HCT116 (cell line): ENCODE results near the gene SNF8. TPM values are rescaled to one million over a fixed set of nuclear protein-coding genes. Genes with fewer than 3 reads are reported as not detected.

Source experiments
- ATAC-seq: fragments of 200-7000 bp; cut with Tn5 transposase; 2 replicates; pipeline ENCODE4 v1.9.1; 2020; ENCODE audit warnings: mild to moderate bottlenecking, moderate library complexity
- BruUV-seq: library from RNA; stranded (reverse); fragments of 400-500 nt; replicated peaks from 2 replicates; lab custom pipeline; 2021; lab: Mats Ljungman, UMichigan
- CTCF ChIA-PET: fragments of 300-600 bp; sonication (Branson Sonifier 250); formaldehyde crosslinking; loops from one replicate; lab custom pipeline; 2021; ENCODE audit warnings: antibody characterized with exemption; lab: Charles Lee
- POLR2A ChIA-PET: fragments of 300-600, 350-600 bp; sonication (Branson Sonifier 250); formaldehyde crosslinking; loops from one replicate; lab custom pipeline; 2021; ENCODE audit warnings: antibody characterized with exemption; lab: Charles Lee
- RAD21 ChIA-PET, 2 experiments: fragments of 300-600 bp; sonication (Branson Sonifier 250); formaldehyde crosslinking; loops; one replicate each; lab custom pipeline; 2023; ENCODE audit warnings: low total read pairs in 2 of 2; ENCODE audit not compliant: uncharacterized antibody in 2 of 2, unreplicated experiment in 2 of 2, low non-redundant PET in 1 of 2; lab: Charles Lee
- DNase-seq: peaks from one replicate; pipeline ENCODE4 v3.0.0-alpha.2; 2010; ENCODE audit warnings: low read depth, low spot score
- H2AFZ ChIP-seq: fragments of 200-600 bp; shearing (Covaris generic), sonication (generic); 2 replicates; pipeline ENCODE4 v1.6.1; 2017; ENCODE audit warnings: low read depth, mixed run types, mixed read lengths, antibody characterized with exemption, low read length; ENCODE audit not compliant: poor library complexity, severe bottlenecking
- H3K27ac ChIP-seq: 2 replicates; pipeline ENCODE4 v1.5.1; 2012; ENCODE audit warnings: low read depth, low read length
- H3K27me3 ChIP-seq: fragments of 200-600 bp; sonication (generic); 2 replicates; pipeline ENCODE4 v1.6.1; 2016; ENCODE audit warnings: mixed run types, low read length, mixed read lengths; ENCODE audit not compliant: insufficient read depth
- H3K36me3 ChIP-seq, 2 experiments: fragments of 200-500 bp in 1 of 2; fragments of 200-600 bp in 1 of 2; sonication (Bioruptor generic) in 1 of 2; sonication (generic) in 1 of 2; 2 replicates each; pipeline versions ENCODE4 v1.5.1 to v1.6.1; 2014 to 2016; ENCODE audit warnings: low read length in 2 of 2, inconsistent platforms in 1 of 2, mixed read lengths in 1 of 2, mixed run types in 1 of 2; ENCODE audit not compliant: insufficient read depth in 2 of 2, control insufficient read depth in 1 of 2
- H3K4me1 ChIP-seq, 2 experiments: fragments of 200-600 bp in 1 of 2; sonication (generic) in 1 of 2; 2 replicates each; pipeline versions ENCODE4 v1.5.1 to v1.6.1; 2012 to 2017; ENCODE audit warnings: low read length in 2 of 2, inconsistent platforms in 1 of 2, mild to moderate bottlenecking in 1 of 2, mixed read lengths in 1 of 2, mixed run types in 1 of 2, moderate library complexity in 1 of 2; ENCODE audit not compliant: insufficient read depth in 2 of 2, control insufficient read depth in 1 of 2
- H3K4me2 ChIP-seq: fragments of 200-600 bp; sonication (generic); 2 replicates; pipeline ENCODE4 v1.6.1; 2017; ENCODE audit warnings: mixed run types, low read length, mixed read lengths
- H3K4me3 ChIP-seq, 2 experiments: fragments of 200-600 bp in 1 of 2; sonication (generic) in 1 of 2; replicated peaks in 1 of 2; 2 replicates each; pipeline ENCODE4 v1.5.1; 2011 to 2016; ENCODE audit warnings: low read length in 2 of 2, control low read depth in 1 of 2, low read depth in 1 of 2, mild to moderate bottlenecking in 1 of 2, mixed read lengths in 1 of 2, mixed run types in 1 of 2
- H3K79me2 ChIP-seq: fragments of 200-600 bp; sonication (generic); 2 replicates; pipeline ENCODE4 v1.6.1; 2017; ENCODE audit warnings: mild to moderate bottlenecking, mixed run types, low read length, moderate library complexity, mixed read lengths; ENCODE audit not compliant: insufficient read depth
- H3K9ac ChIP-seq: fragments of 200-600 bp; sonication (generic); 2 replicates; pipeline ENCODE4 v1.6.1; 2016; ENCODE audit warnings: low read length, mixed read lengths
- H3K9me2 ChIP-seq: fragments of 200-600 bp; sonication (generic), shearing (Covaris generic); 2 replicates; pipeline ENCODE4 v1.6.1; 2017; ENCODE audit warnings: mixed run types, mild to moderate bottlenecking, moderate library complexity; ENCODE audit not compliant: insufficient read depth
- H3K9me3 ChIP-seq, 2 experiments: fragments of 200-500 bp in 1 of 2; fragments of 200-600 bp in 1 of 2; sonication (Bioruptor generic) in 1 of 2; sonication (generic) in 1 of 2; 2 replicates each; pipeline ENCODE4 v1.6.1; 2014 to 2017; ENCODE audit warnings: low read length in 2 of 2, mixed read lengths in 2 of 2, inconsistent platforms in 1 of 2, low read depth in 1 of 2, mild to moderate bottlenecking in 1 of 2, mixed run types in 1 of 2, moderate library complexity in 1 of 2; ENCODE audit not compliant: control insufficient read depth in 1 of 2, insufficient read depth in 1 of 2
- H4K20me1 ChIP-seq: fragments of 200-600 bp; sonication (generic), shearing (Covaris generic); 2 replicates; pipeline ENCODE4 v1.6.1; 2017; ENCODE audit warnings: mixed run types, mild to moderate bottlenecking, moderate library complexity; ENCODE audit not compliant: insufficient read depth
- CBX3 ChIP-seq: IDR thresholded peaks from 2 replicates; pipeline ENCODE4 v1.6.1; 2012; ENCODE audit warnings: low read depth
- CEBPB ChIP-seq: IDR thresholded peaks from 2 replicates; pipeline ENCODE4 v1.6.1; 2012; ENCODE audit warnings: low read depth
- EGR1 ChIP-seq: IDR thresholded peaks from 2 replicates; pipeline ENCODE4 v1.6.1; 2012; ENCODE audit warnings: low read depth
- EZH2phosphoT487 ChIP-seq: fragments of 200-600 bp; IDR thresholded peaks from 2 replicates; pipeline ENCODE4 v1.6.1; 2018; ENCODE audit warnings: antibody characterized with exemption, borderline replicate concordance
- FOSL1 ChIP-seq: IDR thresholded peaks from 2 replicates; pipeline ENCODE4 v1.6.1; 2012; ENCODE audit warnings: low read depth
- JUND ChIP-seq: IDR thresholded peaks from 2 replicates; pipeline ENCODE4 v1.6.1; 2012
- POLR2AphosphoS5 ChIP-seq: IDR thresholded peaks from 2 replicates; pipeline ENCODE4 v1.6.1; 2011; ENCODE audit warnings: mild to moderate bottlenecking, low read depth, low read length, moderate library complexity
- RAD21 ChIP-seq: IDR thresholded peaks from 2 replicates; pipeline ENCODE4 v1.6.1; 2012; ENCODE audit warnings: low read depth, mild to moderate bottlenecking
- SIN3A ChIP-seq: IDR thresholded peaks from 2 replicates; pipeline ENCODE4 v1.6.1; 2012; ENCODE audit warnings: low read depth
- SP1 ChIP-seq: IDR thresholded peaks from 2 replicates; pipeline ENCODE4 v1.6.1; 2012; ENCODE audit warnings: low read depth
- TCF7L2 ChIP-seq: IDR thresholded peaks from 2 replicates; pipeline ENCODE4 v1.7.0; 2011; ENCODE audit warnings: borderline replicate concordance, inconsistent platforms; ENCODE audit not compliant: insufficient read depth, insufficient read length; ENCODE audit errors: extremely low read depth
- ZNF274 ChIP-seq: fragments of 200-500 bp; sonication (Bioruptor generic); IDR thresholded peaks from 2 replicates; pipeline ENCODE4 v1.6.1; 2014; ENCODE audit warnings: mild to moderate bottlenecking, low read depth, low read length, inconsistent platforms
- intact Hi-C: fragments of 100-400 bp; cut with micrococcal nuclease; formaldehyde crosslinking; loops from 2 replicates; pipeline ENCODE4 v1.10.0; 2022
- total RNA-seq: library from RNA; stranded (reverse); gene quantifications from one replicate; pipeline ENCODE4 v1.2.1, GENCODE V29; 2021; ENCODE audit not compliant: unreplicated experiment
- TF ChIP-seq, protein P1 (sequence below): IDR thresholded peaks from 2 replicates; pipeline ENCODE4 v1.6.1; 2012
- TF ChIP-seq, protein P2 (sequence below): IDR thresholded peaks from 2 replicates; pipeline ENCODE4 v1.6.1; 2012
- TF ChIP-seq, protein P3 (sequence below), 3 experiments: fragments of 200-600 bp in 1 of 3; sonication (generic) in 1 of 3; IDR thresholded peaks in 2 of 3; conservative IDR thresholded peaks in 1 of 3; 2 replicates each; pipeline ENCODE4 v1.5.1; 2012 to 2017; ENCODE audit warnings: low read depth in 2 of 3, low read length in 2 of 3, antibody characterized with exemption in 1 of 3, borderline replicate concordance in 1 of 3, control low read depth in 1 of 3, mild to moderate bottlenecking in 1 of 3, mixed read lengths in 1 of 3, mixed run types in 1 of 3, moderate library complexity in 1 of 3; ENCODE audit not compliant: insufficient read depth in 1 of 3
- TF ChIP-seq, protein P4 (sequence below): IDR thresholded peaks from 2 replicates; pipeline ENCODE4 v1.6.1; 2011; ENCODE audit warnings: mild to moderate bottlenecking, low read length, moderate library complexity; ENCODE audit not compliant: insufficient replicate concordance; ENCODE audit errors: extremely low read depth
- TF ChIP-seq, protein P5 (sequence below): IDR thresholded peaks from 2 replicates; pipeline ENCODE4 v1.6.1; 2012; ENCODE audit warnings: low read depth

SNF8 gene
- total RNA-seq, 1 experiment from 2014 or later: 178 TPM

DNA sequence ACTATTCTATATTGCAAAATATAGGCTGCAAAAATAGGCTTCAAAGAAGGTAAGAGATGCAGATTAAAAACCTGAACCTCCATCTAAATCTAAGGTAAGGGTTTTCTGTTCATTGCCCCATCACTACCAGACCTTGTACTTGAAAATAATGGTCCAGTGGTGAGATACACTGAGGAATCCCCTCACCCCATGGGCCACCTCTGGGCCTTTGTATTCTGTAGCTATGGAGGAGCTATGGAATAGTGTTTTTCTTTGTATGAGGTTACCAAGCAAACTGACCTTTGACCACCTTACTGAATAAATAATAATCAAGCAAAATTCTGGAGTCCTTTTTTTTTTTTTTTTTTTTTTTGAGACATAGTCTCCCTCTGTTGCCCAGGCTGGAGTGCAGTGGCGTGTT, 41.2 kb downstream of the SNF8 start:
- H3K4me1 ChIP-seq: peaks cover 6 to 9% of the 10 kb centered on the region in 2 experiments; a peak in 2 of 4 replicates
- H3K27ac ChIP-seq: no peak overlapping the region
- ATAC-seq (no peak), DNase-seq (no peak)
- intact Hi-C loops: no loop called here
- H3K4me2 ChIP-seq: no peak overlapping the region
- no peaks in the 10 kb centered on the region for H3K9me2 ChIP-seq
- no peak overlapping the region for H3K9ac ChIP-seq
- POLR2A ChIA-PET: interaction anchor here (0.7 to 2.1 kb wide), 3 partner anchors 9 to 213 kb away, joined by 3 to 8 read pairs (median 4); partner anchors contain the start of gene ATP5MC1
- H3K79me2 ChIP-seq: no peaks in the 10 kb centered on the region
- no peaks in the 10 kb centered on the region for H3K9me3 ChIP-seq
- H3K27me3 ChIP-seq: no peaks in the 10 kb centered on the region
- CTCF ChIA-PET: interaction anchor here (0.8 to 1.1 kb wide), 2 partner anchors 19 kb away, joined by 3 to 4 read pairs; no protein-coding TSS in a partner anchor
- peaks cover 0 to 2% of the 10 kb centered on the region in 2 experiments; a peak in 1 of 4 replicates for H3K36me3 ChIP-seq
- TF ChIP-seq EZH2phosphoT487 (no peak), TCF7L2 (no peak), EGR1 (no peak), FOSL1 (no peak), RAD21 (no peak), POLR2AphosphoS5 (no peak), CBX3 (no peak), CEBPB (no peak), SP1 (no peak), ZNF274 (no peak), JUND (no peak), SIN3A (no peak)
- TF ChIP-seq, protein P1, sequence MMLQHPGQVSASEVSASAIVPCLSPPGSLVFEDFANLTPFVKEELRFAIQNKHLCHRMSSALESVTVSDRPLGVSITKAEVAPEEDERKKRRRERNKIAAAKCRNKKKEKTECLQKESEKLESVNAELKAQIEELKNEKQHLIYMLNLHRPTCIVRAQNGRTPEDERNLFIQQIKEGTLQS: no peak
- TF ChIP-seq, protein P2, sequence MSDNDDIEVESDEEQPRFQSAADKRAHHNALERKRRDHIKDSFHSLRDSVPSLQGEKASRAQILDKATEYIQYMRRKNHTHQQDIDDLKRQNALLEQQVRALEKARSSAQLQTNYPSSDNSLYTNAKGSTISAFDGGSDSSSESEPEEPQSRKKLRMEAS: no peak
- TF ChIP-seq, protein P3, sequence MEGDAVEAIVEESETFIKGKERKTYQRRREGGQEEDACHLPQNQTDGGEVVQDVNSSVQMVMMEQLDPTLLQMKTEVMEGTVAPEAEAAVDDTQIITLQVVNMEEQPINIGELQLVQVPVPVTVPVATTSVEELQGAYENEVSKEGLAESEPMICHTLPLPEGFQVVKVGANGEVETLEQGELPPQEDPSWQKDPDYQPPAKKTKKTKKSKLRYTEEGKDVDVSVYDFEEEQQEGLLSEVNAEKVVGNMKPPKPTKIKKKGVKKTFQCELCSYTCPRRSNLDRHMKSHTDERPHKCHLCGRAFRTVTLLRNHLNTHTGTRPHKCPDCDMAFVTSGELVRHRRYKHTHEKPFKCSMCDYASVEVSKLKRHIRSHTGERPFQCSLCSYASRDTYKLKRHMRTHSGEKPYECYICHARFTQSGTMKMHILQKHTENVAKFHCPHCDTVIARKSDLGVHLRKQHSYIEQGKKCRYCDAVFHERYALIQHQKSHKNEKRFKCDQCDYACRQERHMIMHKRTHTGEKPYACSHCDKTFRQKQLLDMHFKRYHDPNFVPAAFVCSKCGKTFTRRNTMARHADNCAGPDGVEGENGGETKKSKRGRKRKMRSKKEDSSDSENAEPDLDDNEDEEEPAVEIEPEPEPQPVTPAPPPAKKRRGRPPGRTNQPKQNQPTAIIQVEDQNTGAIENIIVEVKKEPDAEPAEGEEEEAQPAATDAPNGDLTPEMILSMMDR (IDR thresholded peaks at IDR 0.05 in 2 of 3, conservative IDR thresholded peaks at IDR 0.05 in 1 of 3; ENCODE audit: borderline replicate concordance in 1 of 3, insufficient read depth in 1 of 3, low read depth in 2 of 3, low read length in 2 of 3): no peak
- TF ChIP-seq, protein P4, sequence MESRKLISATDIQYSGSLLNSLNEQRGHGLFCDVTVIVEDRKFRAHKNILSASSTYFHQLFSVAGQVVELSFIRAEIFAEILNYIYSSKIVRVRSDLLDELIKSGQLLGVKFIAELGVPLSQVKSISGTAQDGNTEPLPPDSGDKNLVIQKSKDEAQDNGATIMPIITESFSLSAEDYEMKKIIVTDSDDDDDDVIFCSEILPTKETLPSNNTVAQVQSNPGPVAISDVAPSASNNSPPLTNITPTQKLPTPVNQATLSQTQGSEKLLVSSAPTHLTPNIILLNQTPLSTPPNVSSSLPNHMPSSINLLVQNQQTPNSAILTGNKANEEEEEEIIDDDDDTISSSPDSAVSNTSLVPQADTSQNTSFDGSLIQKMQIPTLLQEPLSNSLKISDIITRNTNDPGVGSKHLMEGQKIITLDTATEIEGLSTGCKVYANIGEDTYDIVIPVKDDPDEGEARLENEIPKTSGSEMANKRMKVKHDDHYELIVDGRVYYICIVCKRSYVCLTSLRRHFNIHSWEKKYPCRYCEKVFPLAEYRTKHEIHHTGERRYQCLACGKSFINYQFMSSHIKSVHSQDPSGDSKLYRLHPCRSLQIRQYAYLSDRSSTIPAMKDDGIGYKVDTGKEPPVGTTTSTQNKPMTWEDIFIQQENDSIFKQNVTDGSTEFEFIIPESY: no peak
- TF ChIP-seq, protein P5, sequence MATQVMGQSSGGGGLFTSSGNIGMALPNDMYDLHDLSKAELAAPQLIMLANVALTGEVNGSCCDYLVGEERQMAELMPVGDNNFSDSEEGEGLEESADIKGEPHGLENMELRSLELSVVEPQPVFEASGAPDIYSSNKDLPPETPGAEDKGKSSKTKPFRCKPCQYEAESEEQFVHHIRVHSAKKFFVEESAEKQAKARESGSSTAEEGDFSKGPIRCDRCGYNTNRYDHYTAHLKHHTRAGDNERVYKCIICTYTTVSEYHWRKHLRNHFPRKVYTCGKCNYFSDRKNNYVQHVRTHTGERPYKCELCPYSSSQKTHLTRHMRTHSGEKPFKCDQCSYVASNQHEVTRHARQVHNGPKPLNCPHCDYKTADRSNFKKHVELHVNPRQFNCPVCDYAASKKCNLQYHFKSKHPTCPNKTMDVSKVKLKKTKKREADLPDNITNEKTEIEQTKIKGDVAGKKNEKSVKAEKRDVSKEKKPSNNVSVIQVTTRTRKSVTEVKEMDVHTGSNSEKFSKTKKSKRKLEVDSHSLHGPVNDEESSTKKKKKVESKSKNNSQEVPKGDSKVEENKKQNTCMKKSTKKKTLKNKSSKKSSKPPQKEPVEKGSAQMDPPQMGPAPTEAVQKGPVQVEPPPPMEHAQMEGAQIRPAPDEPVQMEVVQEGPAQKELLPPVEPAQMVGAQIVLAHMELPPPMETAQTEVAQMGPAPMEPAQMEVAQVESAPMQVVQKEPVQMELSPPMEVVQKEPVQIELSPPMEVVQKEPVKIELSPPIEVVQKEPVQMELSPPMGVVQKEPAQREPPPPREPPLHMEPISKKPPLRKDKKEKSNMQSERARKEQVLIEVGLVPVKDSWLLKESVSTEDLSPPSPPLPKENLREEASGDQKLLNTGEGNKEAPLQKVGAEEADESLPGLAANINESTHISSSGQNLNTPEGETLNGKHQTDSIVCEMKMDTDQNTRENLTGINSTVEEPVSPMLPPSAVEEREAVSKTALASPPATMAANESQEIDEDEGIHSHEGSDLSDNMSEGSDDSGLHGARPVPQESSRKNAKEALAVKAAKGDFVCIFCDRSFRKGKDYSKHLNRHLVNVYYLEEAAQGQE: no peak
- no TSS peak for BruUV-seq
- no peak overlapping the region for H3K4me3 ChIP-seq
- no peaks in the 10 kb centered on the region for H4K20me1 ChIP-seq
- H2AFZ ChIP-seq: no peak overlapping the region
- RAD21 ChIA-PET: interaction anchor here in 1 of 2 experiments (0.7 kb wide), 1 partner anchor 1047 kb away, joined by 3 read pairs; no protein-coding TSS in a partner anchor
